ENCODE data around the gene BEND5. TPM values are rescaled to one million over a fixed set of nuclear protein-coding genes. Genes with fewer than 3 reads are reported as not detected.

The BEND5 gene
- total and polyA plus RNA-seq, 2 of the 8 experiments (the other 6 are each of a cell fraction or from before 2014, with no cell fraction given), result 3.8 to 7.5 TPM

DNA sequence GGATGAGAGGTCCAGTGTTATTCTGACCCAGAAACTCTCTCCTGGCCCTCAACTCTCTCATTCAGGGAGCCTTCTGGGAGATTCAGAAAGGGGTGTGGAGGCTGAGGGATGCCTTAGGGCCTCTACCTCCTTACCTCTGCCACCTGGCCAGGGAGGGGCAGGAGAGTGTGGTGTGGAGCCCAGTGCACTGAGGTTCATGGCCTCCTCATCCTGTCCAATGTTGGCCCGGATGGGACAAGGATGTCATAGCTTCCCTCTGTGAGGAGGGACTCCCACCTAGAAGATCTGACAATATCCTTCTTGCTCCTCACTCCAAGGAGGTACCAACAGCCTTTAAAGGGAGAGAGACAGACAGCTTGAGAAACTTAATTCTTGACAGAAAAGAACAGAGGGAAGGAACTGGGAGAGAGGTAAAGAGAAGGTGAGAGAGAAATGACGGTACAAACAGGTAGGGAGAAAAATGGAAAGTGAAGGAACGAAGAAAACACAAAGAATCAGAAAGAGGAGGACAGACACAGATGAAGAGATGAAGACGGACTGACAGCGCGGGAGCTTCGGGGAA is 779 bp downstream of the BEND5 start:
- CTCF ChIA-PET (ENCODE audit: partially characterized antibody), result interaction anchor here (0.8 to 2.2 kb wide), 3 partner anchors 12 to 203 kb away, joined by 3 to 7 read pairs (median 4); no protein-coding TSS in a partner anchor
- TF ChIP-seq EGR1 (IDR thresholded peaks at IDR 0.05; ENCODE audit: borderline replicate concordance, low read depth, low read length) (no peak), SIRT6 (IDR thresholded peaks at IDR 0.05; ENCODE audit: low read length) (no peak), BRCA1 (IDR thresholded peaks at IDR 0.05; ENCODE audit: low read depth, low read length) (no peak), CEBPB (IDR thresholded peaks at IDR 0.05; ENCODE audit: low read depth, low read length) (no peak), TBP (IDR thresholded peaks at IDR 0.05; ENCODE audit: low read depth, low read length) (no peak), SIN3A (conservative IDR thresholded peaks at IDR 0.05 in 1 of 2, IDR thresholded peaks at IDR 0.05 in 1 of 2; ENCODE audit: low read depth in 1 of 2, low read length in 2 of 2) (0 out of 4 replicates have a peak, but pooled peaks of 1 of the 2 experiments have one; percentile 64)
- TF ChIP-seq, protein P1, sequence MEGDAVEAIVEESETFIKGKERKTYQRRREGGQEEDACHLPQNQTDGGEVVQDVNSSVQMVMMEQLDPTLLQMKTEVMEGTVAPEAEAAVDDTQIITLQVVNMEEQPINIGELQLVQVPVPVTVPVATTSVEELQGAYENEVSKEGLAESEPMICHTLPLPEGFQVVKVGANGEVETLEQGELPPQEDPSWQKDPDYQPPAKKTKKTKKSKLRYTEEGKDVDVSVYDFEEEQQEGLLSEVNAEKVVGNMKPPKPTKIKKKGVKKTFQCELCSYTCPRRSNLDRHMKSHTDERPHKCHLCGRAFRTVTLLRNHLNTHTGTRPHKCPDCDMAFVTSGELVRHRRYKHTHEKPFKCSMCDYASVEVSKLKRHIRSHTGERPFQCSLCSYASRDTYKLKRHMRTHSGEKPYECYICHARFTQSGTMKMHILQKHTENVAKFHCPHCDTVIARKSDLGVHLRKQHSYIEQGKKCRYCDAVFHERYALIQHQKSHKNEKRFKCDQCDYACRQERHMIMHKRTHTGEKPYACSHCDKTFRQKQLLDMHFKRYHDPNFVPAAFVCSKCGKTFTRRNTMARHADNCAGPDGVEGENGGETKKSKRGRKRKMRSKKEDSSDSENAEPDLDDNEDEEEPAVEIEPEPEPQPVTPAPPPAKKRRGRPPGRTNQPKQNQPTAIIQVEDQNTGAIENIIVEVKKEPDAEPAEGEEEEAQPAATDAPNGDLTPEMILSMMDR (IDR thresholded peaks at IDR 0.05; ENCODE audit: control extremely low read depth in 1 of 3, insufficient read depth in 1 of 3, low read depth in 1 of 3, low read length in 3 of 3), result no peak

More for the DNA sequence above, 779 bp downstream of the BEND5 start:
- 18% methylated on average over 7 of the region's 7 CpGs; no CpG with 5 or more reads in 1 of the 2 experiments for WGBS, 2 experiments (ENCODE audit: extremely low coverage in 1 of 2, insufficient coverage in 1 of 2, insufficient read length in 1 of 2, insufficient replicate concordance in 2 of 2, low coverage in 1 of 2, low lambda C conversion rate in 2 of 2, missing lambda C conversion rate in 1 of 2)
- Histone ChIP-seq H2BK5ac (ENCODE audit: low read depth, low read length) (no peak overlapping the region), H2BK120ac (replicated peaks; ENCODE audit: low read depth, low read length) (no peak overlapping the region), H4K8ac (ENCODE audit: extremely low read depth, insufficient read depth, low read length) (no peak overlapping the region), H3K79me1 (ENCODE audit: low read depth, low read length) (peaks cover 2% of the 10 kb centered on the region; the same call in 1 of the 2 replicates), H3K4ac (replicated peaks; ENCODE audit: insufficient read length, low read depth, low read length) (no peak overlapping the region), H3K9ac (replicated peaks in 1 of 4; ENCODE audit: extremely low read depth in 1 of 4, low read depth in 3 of 4, low read length in 3 of 4) (peak overlapping the region in 3 of 4 experiments; percentile 10 to 57 (median 36); a peak in 4 of 7 replicates), H3K23me2 (ENCODE audit: low read depth, low read length) (peaks cover 12% of the 10 kb centered on the region; the same call in 1 of the 2 replicates), H2BK12ac (ENCODE audit: low read depth, low read length) (no peak overlapping the region), H2AK5ac (ENCODE audit: low read depth, low read length) (no peak overlapping the region), H3K9me3 (ENCODE audit: insufficient read depth in 2 of 2, low read depth in 1 of 2, low read length in 1 of 2) (no peaks in the 10 kb centered on the region), H4K5ac (ENCODE audit: insufficient read length, low read depth, low read length) (no peak overlapping the region), H3K27me3 (replicated peaks in 1 of 4; ENCODE audit: control insufficient read depth in 3 of 4, extremely low read depth in 1 of 4, insufficient read depth in 3 of 4, low read length in 3 of 4) (no peaks in the 10 kb centered on the region), H3K27ac (ENCODE audit: low read depth, low read length) (no peak overlapping the region), H2BK20ac (ENCODE audit: low read length) (no peak overlapping the region), H3K56ac (replicated peaks; ENCODE audit: insufficient read length, low read depth, low read length) (no peak overlapping the region), H3K18ac (ENCODE audit: extremely low read depth, low read length) (no peak overlapping the region), H3K23ac (ENCODE audit: insufficient read length) (no peak overlapping the region), H4K20me1 (replicated peaks in 1 of 2; ENCODE audit: control insufficient read depth in 1 of 2, insufficient read depth in 2 of 2, low read length in 2 of 2) (no peaks in the 10 kb centered on the region), H3K4me3 (ENCODE audit: extremely low read depth in 1 of 4, insufficient read depth in 2 of 4, low read depth in 3 of 4, low read length in 4 of 4) (peak overlapping the region; percentile 56 to 92 (median 74)), H2AFZ (ENCODE audit: low read length) (no peak overlapping the region), H3K79me2 (ENCODE audit: control insufficient read depth in 1 of 2, insufficient read depth in 2 of 2, low read length in 2 of 2) (peaks cover 0 to 3% of the 10 kb centered on the region in 2 experiments; a peak in 1 of 4 replicates), H3K14ac (ENCODE audit: insufficient read length) (no peak overlapping the region), H3K4me2 (ENCODE audit: insufficient read depth in 1 of 2, low read depth in 2 of 2, low read length in 2 of 2) (peak overlapping the region; percentile 61 to 98), H2BK15ac (ENCODE audit: low read length) (no peak overlapping the region), H3K36me3 (ENCODE audit: control insufficient read depth in 2 of 4, insufficient read depth in 4 of 4, low read length in 3 of 4) (peaks cover 0 to 7% (median 0%) of the 10 kb centered on the region in 4 experiments; a peak in 1 of 8 replicates), H4K91ac (replicated peaks; ENCODE audit: insufficient read length, low read length) (no peak overlapping the region), H3K4me1 (replicated peaks in 1 of 4; ENCODE audit: control insufficient read depth in 3 of 4, insufficient read depth in 4 of 4, low read length in 3 of 4) (peaks cover 0 to 4% (median 2%) of the 10 kb centered on the region in 4 experiments; a peak in 2 of 7 replicates)
- POLR2A ChIA-PET (ENCODE audit: partially characterized antibody), result interaction anchor here (1.5 kb wide), 2 partner anchors 16 to 66 kb away, joined by 3 to 4 read pairs; no protein-coding TSS in a partner anchor
- FAIRE-seq (no peak), DNase-seq (ENCODE audit: low read depth in 1 of 2, low spot score in 2 of 2) (no peak)

All from H1 (cell line).